GM06990 (cell line): ENCODE data around the gene RGL3.
A peak's percentile ranks its signal among the peaks of the same experiment; 100 is the strongest.

Source experiments
- DNase-seq: peaks from one replicate; pipeline ENCODE4 v3.0.0-alpha.2; 2011; ENCODE audit not compliant: insufficient read length; ENCODE audit errors: extremely low read depth
- H3K27me3 ChIP-seq: replicated peaks from 2 replicates; pipeline ENCODE4 v1.6.0; 2011; ENCODE audit warnings: low read length; ENCODE audit not compliant: control insufficient read depth, insufficient read depth
- H3K36me3 ChIP-seq: 2 replicates; pipeline ENCODE4 v1.5.1; 2011; ENCODE audit warnings: low read length; ENCODE audit not compliant: control insufficient read depth, insufficient read depth
- H3K4me3 ChIP-seq: replicated peaks from 2 replicates; pipeline ENCODE4 v1.5.1; 2011; ENCODE audit warnings: low read depth, mild to moderate bottlenecking, control low read depth, low read length
- CTCF ChIP-seq: IDR thresholded peaks from 2 replicates; pipeline ENCODE4 v1.5.1; 2011; ENCODE audit warnings: low read length, control low read depth, mild to moderate bottlenecking, inconsistent platforms; ENCODE audit not compliant: insufficient read depth, poor library complexity, severe bottlenecking

RGL3 gene

GRCh38 chr19:11345122-11345803 lies 73.9 kb downstream of the RGL3 start:
- H3K27me3 ChIP-seq: no peaks in the 10 kb centered on the region
- no peak for TF ChIP-seq CTCF
- DNase-seq: no peak

More at GRCh38 chr19:11345122-11345803, 73.9 kb downstream of the RGL3 start:
- Histone ChIP-seq H3K36me3 (peaks cover 3% of the 10 kb centered on the region), H3K4me3 (peak overlapping the region; percentile 88)
